ENCODE data around the gene DNAJB14.

DNAJB14 gene

GRCh38 chr4:99861120-99861905 is 85.1 kb downstream of the DNAJB14 start:
- DNase-seq: no peak

GRCh38 chr4:99860521-99860920 is 85.9 kb downstream of the DNAJB14 start:
- DNase-seq: no peak

- no peak for DNase-seq
Observed at GRCh38 chr4:99859618-99860017, 86.8 kb downstream of the DNAJB14 start.

- no peak for DNase-seq
Observed at GRCh38 chr4:99857307-99857706, 89.1 kb downstream of the DNAJB14 start.

- DNase-seq: no peak
Observed at GRCh38 chr4:99856166-99856565, 90.3 kb downstream of the DNAJB14 start.

GRCh38 chr4:99855678-99856077 is 90.7 kb downstream of the DNAJB14 start:
- DNase-seq: no peak

GRCh38 chr4:99853999-99854398 is 92.4 kb downstream of the DNAJB14 start:
- DNase-seq: peak; percentile 32

- DNase-seq: no peak
Observed at GRCh38 chr4:99853190-99853589, 93.2 kb downstream of the DNAJB14 start.

GRCh38 chr4:99852199-99852749 is 94.1 kb downstream of the DNAJB14 start:
- no peak for DNase-seq

GRCh38 chr4:99848591-99849001 is 97.8 kb downstream of the DNAJB14 start:
- no peak for DNase-seq

- no peak for DNase-seq
Observed at GRCh38 chr4:99847362-99847976, 98.9 kb downstream of the DNAJB14 start.

GRCh38 chr4:99846891-99847290 is 99.5 kb downstream of the DNAJB14 start:
- DNase-seq: no peak

Data from DMS153 (cell line).